CD1c-positive myeloid dendritic cell (primary cell): Measurements from ENCODE around the gene LCE5A.
"Not testable (repeated sequence)": the region's sequence is repeated elsewhere in the genome, so short reads cannot be mapped to it uniquely, and the experiment has no call there.

Source experiments
- DNase-seq: peaks from one replicate; pipeline ENCODE4 v3.0.0-alpha.2; 2016; ENCODE audit errors: extremely low spot score

Gene LCE5A

GRCh38 chr1:152510503-152510902 lies at the start of gene LCE5A:
Gene LCE5A (plus strand): TSS chr1:152510803. CDS start chr1:152511535, 732 bp downstream.
- no peak for DNase-seq

GRCh38 chr1:152461544-152461943 lies 49.1 kb upstream of the LCE5A start:
- DNase-seq = peak; percentile 81

- no peak for DNase-seq
Measured at GRCh38 chr1:152462636-152463035, 48.0 kb upstream of the LCE5A start.

- DNase-seq = no peak
Measured at GRCh38 chr1:152466217-152466616, 44.4 kb upstream of the LCE5A start.

- DNase-seq = no peak
Measured at GRCh38 chr1:152473887-152474537, 36.6 kb upstream of the LCE5A start.

- DNase-seq = peak; percentile 52
Measured at GRCh38 chr1:152479792-152480595, 30.6 kb upstream of the LCE5A start.

- DNase-seq = no peak
Measured at GRCh38 chr1:152481869-152482664, 28.5 kb upstream of the LCE5A start.

- peak; percentile 4 for DNase-seq
Measured at GRCh38 chr1:152486400-152487006, 24.1 kb upstream of the LCE5A start.

GRCh38 chr1:152487871-152488270 lies 22.7 kb upstream of the LCE5A start:
- no peak for DNase-seq

GRCh38 chr1:152491537-152491936 lies 19.1 kb upstream of the LCE5A start:
- not testable (repeated sequence) for DNase-seq

- peak; percentile 13 for DNase-seq
Measured at GRCh38 chr1:152495066-152495675, 15.4 kb upstream of the LCE5A start.

GRCh38 chr1:152497273-152497672 lies 13.3 kb upstream of the LCE5A start:
- peak; percentile 10 for DNase-seq

GRCh38 chr1:152501704-152502103 lies 8.9 kb upstream of the LCE5A start:
- DNase-seq = no peak

- DNase-seq = no peak
Measured at GRCh38 chr1:152502496-152503180, 8.0 kb upstream of the LCE5A start.

- DNase-seq = no peak
Measured at GRCh38 chr1:152505083-152505482, 5.5 kb upstream of the LCE5A start.

- no peak for DNase-seq
Measured at GRCh38 chr1:152506899-152507498, 3.6 kb upstream of the LCE5A start.

- DNase-seq = no peak
Measured at GRCh38 chr1:152511596-152511995, 993 bp downstream of the LCE5A start.

GRCh38 chr1:152513081-152513480 lies 2.5 kb downstream of the LCE5A start:
- DNase-seq = no peak

- DNase-seq = no peak
Measured at GRCh38 chr1:152514715-152515433, 4.3 kb downstream of the LCE5A start.

GRCh38 chr1:152515434-152515783 lies 4.8 kb downstream of the LCE5A start:
- DNase-seq = peak; percentile 6
